HepG2 (cell line): ENCODE measurements around the gene PLPPR2. TPM values are rescaled to one million over a fixed set of nuclear protein-coding genes. Genes with fewer than 3 reads are reported as not detected.

Experiments
- BHLHE40 ChIP-seq: IDR thresholded peaks from 2 replicates; pipeline ENCODE4 v1.6.1; 2011; ENCODE audit warnings: low read length, improper control_type of control experiment
- HIVEP1 ChIP-seq: sonication (generic); formaldehyde crosslinking; IDR thresholded peaks from 2 replicates; pipeline ENCODE4 v1.4.0; 2020; ENCODE audit warnings: mild to moderate bottlenecking, missing genetic modification reagents
- HMGXB3 ChIP-seq: sonication (generic); formaldehyde crosslinking; IDR thresholded peaks from 2 replicates; pipeline ENCODE4 v1.4.0; 2020; ENCODE audit warnings: missing genetic modification reagents, borderline replicate concordance
- KMT2B ChIP-seq: IDR thresholded peaks from 2 replicates; pipeline ENCODE4 v1.6.1; 2016; ENCODE audit warnings: missing genetic modification reagents, missing compliant biosample characterization
- MAX ChIP-seq: IDR thresholded peaks from 2 replicates; pipeline ENCODE4 v1.6.1; 2012; ENCODE audit warnings: inconsistent platforms
- MEF2D ChIP-seq: sonication (generic); formaldehyde crosslinking; IDR thresholded peaks from 2 replicates; pipeline ENCODE4 v1.5.1; 2020; ENCODE audit warnings: mild to moderate bottlenecking, missing genetic modification reagents
- PHF8 ChIP-seq: sonication (generic); formaldehyde crosslinking; IDR thresholded peaks from 2 replicates; pipeline ENCODE4 v1.5.0; 2020; ENCODE audit warnings: missing genetic modification reagents
- POLR2AphosphoS5 ChIP-seq: IDR thresholded peaks from 2 replicates; pipeline ENCODE4 v1.6.1; 2012; ENCODE audit warnings: low read depth, low read length
- ZBTB26 ChIP-seq: IDR thresholded peaks from 2 replicates; pipeline ENCODE4 v1.6.1; 2016; ENCODE audit warnings: missing compliant biosample characterization, missing genetic modification reagents, borderline replicate concordance
- ZMYM4 ChIP-seq: sonication (generic); formaldehyde crosslinking; IDR thresholded peaks from 2 replicates; pipeline ENCODE4 v1.8.1; 2023; ENCODE audit warnings: mild to moderate bottlenecking, missing genetic modification reagents
- ZSCAN22 ChIP-seq: sonication (generic); formaldehyde crosslinking; IDR thresholded peaks from 2 replicates; pipeline ENCODE4 v1.4.0; 2020; ENCODE audit warnings: mild to moderate bottlenecking, missing genetic modification reagents
- polyA plus RNA-seq, 8 experiments: library from polyadenylated mRNA; depleted of rRNA in 3 of 8; stranded (reverse) in 7 of 8; unstranded in 1 of 8; fragments of >200 nt; fragmentation: Illumina TruSeq in 4 of 8; extraction: Trizol in 4 of 8; gene quantifications; 2 replicates each; pipeline versions ENCODE4 v1.2.1 to v1.2.3, GENCODE V29; 2011 to 2016; ENCODE audit warnings: low read depth in 4 of 8, missing spikeins in 1 of 8, mixed read lengths in 1 of 8; ENCODE audit not compliant: insufficient read depth in 1 of 8
- total RNA-seq, 5 experiments: library from RNA; depleted of rRNA; stranded (reverse); fragments of >200 nt; fragmentation: Illumina TruSeq; extraction: Trizol; gene quantifications; 2 replicates each; pipeline ENCODE4 v1.2.3, GENCODE V29; 2016; ENCODE audit warnings: low read depth in 1 of 5
- TF ChIP-seq, protein P1 (sequence below): sonication (generic); formaldehyde crosslinking; conservative IDR thresholded peaks from 2 replicates; pipeline ENCODE4 v1.8.0; 2022; ENCODE audit warnings: missing genetic modification reagents
- TF ChIP-seq, protein P2 (sequence below): IDR thresholded peaks from 2 replicates; pipeline ENCODE4 v1.4.0; 2020; ENCODE audit warnings: mild to moderate bottlenecking, missing genetic modification reagents

Gene PLPPR2
- total and polyA plus RNA-seq, 2 of the 13 experiments (the other 11 are each of a cell fraction or from before 2014, with no cell fraction given), result 1.5 to 2.1 TPM

GRCh38 chr19:11374433-11375142 lies 19.4 kb downstream of the PLPPR2 start, which contains the start of gene SWSAP1 (continued):
- no peak; the same call in 1 of the 2 replicates for TF ChIP-seq HMGXB3 (CRISPR knock-in tag)
- peak; percentile 57 for TF ChIP-seq MEF2D
- peak; percentile 75; the same call in 1 of the 2 replicates for TF ChIP-seq KMT2B (CRISPR knock-in tag)
- TF ChIP-seq BHLHE40, result no peak
- no peak for TF ChIP-seq ZBTB26 (CRISPR knock-in tag)
- TF ChIP-seq, protein P1, sequence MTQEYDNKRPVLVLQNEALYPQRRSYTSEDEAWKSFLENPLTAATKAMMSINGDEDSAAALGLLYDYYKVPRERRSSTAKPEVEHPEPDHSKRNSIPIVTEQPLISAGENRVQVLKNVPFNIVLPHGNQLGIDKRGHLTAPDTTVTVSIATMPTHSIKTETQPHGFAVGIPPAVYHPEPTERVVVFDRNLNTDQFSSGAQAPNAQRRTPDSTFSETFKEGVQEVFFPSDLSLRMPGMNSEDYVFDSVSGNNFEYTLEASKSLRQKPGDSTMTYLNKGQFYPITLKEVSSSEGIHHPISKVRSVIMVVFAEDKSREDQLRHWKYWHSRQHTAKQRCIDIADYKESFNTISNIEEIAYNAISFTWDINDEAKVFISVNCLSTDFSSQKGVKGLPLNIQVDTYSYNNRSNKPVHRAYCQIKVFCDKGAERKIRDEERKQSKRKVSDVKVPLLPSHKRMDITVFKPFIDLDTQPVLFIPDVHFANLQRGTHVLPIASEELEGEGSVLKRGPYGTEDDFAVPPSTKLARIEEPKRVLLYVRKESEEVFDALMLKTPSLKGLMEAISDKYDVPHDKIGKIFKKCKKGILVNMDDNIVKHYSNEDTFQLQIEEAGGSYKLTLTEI (CRISPR knock-in tag), result no peak
- TF ChIP-seq MAX, result peak; percentile 27; the same call in 1 of the 2 replicates
- TF ChIP-seq ZMYM4 (CRISPR knock-in tag), result peak; percentile 70; the same call in 1 of the 2 replicates
- no peak for TF ChIP-seq HIVEP1 (CRISPR knock-in tag)
- no peak for TF ChIP-seq ZSCAN22 (CRISPR knock-in tag)
- peak; percentile 99 for TF ChIP-seq PHF8 (CRISPR knock-in tag)
- peak; percentile 85 for TF ChIP-seq POLR2AphosphoS5
- TF ChIP-seq, protein P2, sequence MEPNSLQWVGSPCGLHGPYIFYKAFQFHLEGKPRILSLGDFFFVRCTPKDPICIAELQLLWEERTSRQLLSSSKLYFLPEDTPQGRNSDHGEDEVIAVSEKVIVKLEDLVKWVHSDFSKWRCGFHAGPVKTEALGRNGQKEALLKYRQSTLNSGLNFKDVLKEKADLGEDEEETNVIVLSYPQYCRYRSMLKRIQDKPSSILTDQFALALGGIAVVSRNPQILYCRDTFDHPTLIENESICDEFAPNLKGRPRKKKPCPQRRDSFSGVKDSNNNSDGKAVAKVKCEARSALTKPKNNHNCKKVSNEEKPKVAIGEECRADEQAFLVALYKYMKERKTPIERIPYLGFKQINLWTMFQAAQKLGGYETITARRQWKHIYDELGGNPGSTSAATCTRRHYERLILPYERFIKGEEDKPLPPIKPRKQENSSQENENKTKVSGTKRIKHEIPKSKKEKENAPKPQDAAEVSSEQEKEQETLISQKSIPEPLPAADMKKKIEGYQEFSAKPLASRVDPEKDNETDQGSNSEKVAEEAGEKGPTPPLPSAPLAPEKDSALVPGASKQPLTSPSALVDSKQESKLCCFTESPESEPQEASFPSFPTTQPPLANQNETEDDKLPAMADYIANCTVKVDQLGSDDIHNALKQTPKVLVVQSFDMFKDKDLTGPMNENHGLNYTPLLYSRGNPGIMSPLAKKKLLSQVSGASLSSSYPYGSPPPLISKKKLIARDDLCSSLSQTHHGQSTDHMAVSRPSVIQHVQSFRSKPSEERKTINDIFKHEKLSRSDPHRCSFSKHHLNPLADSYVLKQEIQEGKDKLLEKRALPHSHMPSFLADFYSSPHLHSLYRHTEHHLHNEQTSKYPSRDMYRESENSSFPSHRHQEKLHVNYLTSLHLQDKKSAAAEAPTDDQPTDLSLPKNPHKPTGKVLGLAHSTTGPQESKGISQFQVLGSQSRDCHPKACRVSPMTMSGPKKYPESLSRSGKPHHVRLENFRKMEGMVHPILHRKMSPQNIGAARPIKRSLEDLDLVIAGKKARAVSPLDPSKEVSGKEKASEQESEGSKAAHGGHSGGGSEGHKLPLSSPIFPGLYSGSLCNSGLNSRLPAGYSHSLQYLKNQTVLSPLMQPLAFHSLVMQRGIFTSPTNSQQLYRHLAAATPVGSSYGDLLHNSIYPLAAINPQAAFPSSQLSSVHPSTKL (CRISPR knock-in tag), result 0 out of 2 replicates have a peak, but pooled peaks have one; percentile 29
